GM21737 (cell line): ENCODE data around the gene NUB1.

Source experiments
- ATAC-seq: cut with Tn5 transposase; IDR thresholded peaks from one replicate; pipeline ENCODE4 v1.9.1; 2021; ENCODE audit warnings: mild to moderate bottlenecking, moderate library complexity; ENCODE audit not compliant: unreplicated experiment

The NUB1 gene

GRCh38 chr7:151376218-151376902 lies 34.7 kb downstream of the NUB1 start:
- no peak for ATAC-seq

- no peak for ATAC-seq
Measured at GRCh38 chr7:151377406-151377805, 35.8 kb downstream of the NUB1 start.

GRCh38 chr7:151378011-151378410 lies 36.4 kb downstream of the NUB1 start:
- ATAC-seq = no peak

GRCh38 chr7:151378496-151379192 lies 37.0 kb downstream of the NUB1 start:
- no peak for ATAC-seq

DNA sequence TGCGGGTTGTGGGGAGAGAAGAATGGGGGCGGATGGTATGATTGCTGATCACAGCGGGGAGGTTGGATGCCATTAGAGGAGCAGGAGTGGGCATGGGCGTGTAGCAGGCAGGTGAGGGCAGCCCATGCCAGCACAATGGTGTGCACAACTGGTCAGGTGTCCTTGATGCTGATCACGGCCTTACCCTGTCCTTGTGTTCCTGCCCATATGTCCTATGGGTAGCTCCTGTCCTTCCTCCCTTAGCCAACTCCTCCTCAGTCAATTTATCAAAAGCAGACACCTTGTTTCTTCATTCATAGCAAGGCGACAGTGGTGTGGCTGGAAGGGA lies 37.5 kb downstream of the NUB1 start:
- ATAC-seq = no peak

- ATAC-seq = no peak
Measured at GRCh38 chr7:151379534-151380198, 38.1 kb downstream of the NUB1 start.

DNA sequence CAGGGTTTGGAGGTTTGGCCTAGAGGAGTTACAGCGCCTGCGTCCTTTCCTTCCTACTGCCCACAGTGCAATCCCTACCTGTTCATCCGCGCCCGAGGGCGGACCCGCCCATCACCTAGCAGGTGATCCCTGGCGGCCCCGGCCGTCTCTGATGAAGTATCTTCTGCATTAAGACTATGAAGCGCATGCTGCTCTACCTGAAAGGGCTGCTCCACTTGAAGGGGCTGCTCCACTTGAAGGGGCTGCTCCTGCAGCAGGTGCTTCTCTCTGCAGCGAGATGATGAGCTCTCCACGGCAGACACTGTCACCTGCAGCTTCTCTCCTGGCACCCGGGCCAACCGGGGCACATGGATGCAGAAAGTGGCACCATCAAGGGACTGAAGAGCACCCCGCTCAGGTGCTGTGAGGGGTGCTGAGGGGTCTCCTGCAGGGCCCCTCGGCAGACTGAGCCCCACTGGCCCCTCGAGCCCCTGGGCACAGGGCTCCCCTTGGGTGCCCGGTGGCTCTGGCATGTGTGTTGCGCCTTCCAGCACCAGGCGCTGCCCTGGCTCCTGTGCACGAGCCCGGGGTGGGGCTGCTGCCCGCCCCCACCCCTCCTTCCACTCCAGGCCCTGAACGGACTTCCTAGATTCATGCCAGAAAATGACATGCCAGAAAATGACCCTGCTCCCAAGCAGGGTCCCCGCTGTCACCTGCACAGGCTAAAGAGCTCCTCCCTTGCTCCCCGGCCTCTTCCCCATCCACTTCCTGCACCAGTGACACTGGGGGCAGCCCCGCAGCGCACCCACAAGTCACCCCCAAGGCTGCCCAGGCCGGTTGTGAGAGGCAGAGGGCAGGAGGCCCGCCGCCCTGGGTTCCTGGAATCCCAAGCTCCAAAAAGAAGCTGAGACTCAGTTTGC lies 38.8 kb downstream of the NUB1 start:
- ATAC-seq = no peak

GRCh38 chr7:151381098-151381347 lies 39.4 kb downstream of the NUB1 start:
- ATAC-seq = no peak

DNA sequence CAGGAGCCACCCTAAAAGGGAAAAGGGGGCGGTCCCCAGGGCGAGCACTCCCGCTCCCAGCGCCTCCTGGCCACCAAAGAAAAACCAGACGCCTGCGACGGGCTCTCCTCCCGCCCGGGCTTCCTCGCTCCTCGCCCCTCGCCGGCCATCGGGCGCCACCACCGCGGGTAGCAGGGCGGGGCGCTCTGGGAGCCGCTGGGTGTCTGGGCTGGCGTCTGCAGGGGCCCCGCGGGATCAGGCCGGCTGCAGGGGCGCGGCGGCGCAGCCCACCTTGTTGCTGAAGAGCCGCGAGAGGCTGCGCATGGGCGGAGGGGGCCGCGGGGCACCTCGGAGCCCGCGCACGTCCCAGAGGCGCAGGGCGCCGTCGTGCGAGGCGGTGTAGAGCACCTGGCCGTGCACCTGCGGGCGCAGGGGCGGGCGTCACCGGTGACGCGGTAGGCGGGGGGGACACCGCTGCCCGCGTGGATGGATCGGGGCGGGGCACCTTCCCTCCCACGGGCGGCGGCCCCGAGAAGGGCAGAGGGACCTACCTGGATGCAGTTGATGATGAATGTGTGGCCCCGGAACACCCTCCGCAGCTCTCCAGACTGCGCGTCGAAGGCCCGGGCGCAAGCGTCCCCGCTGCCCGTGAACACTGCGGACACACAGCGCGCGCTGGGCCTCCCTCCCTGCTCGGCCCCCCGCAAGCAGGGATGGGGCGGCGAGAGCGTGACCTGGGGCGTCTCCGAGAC lies 39.9 kb downstream of the NUB1 start:
- no peak for ATAC-seq

DNA sequence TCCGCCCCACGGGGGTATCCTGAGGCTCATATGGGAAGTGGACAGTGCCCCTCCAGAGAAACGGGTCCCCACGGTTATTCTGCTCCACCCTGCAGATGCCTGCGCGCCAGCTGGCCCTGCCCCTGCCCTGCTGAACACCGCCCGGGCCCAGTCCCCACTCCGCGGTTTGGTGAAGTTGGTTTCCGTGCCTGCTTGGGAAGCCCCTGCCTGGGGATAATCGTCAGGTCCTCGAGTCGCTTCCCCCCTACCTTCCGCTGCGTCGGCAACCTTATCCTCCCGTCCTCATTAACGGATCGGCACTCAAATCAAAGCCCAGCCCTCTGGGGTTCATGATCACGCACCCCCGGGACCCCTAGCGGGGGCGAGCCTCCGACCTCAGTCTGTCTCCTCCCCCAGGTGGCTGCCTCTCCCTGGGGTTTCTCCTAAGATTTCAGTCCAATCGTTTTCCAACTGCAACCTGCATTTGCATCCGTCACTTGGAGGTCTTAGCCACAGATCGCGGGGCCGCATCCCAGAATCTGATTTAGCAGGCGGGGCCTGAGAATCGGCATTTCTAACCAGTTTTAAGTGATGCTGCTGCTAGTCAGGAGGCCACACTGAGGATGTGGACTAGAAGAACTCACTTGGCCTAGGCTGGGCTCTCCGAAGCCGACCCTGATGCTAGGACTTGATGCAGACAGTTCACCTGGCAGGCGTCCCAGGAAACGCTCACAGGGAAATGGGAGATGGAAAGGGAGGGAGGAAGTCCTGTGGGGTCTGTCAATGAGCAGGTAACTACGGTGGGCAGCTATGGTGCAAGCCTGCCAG lies 40.7 kb downstream of the NUB1 start:
- no peak for ATAC-seq

- no peak for ATAC-seq
Measured at GRCh38 chr7:151383638-151384351, 42.2 kb downstream of the NUB1 start.

DNA sequence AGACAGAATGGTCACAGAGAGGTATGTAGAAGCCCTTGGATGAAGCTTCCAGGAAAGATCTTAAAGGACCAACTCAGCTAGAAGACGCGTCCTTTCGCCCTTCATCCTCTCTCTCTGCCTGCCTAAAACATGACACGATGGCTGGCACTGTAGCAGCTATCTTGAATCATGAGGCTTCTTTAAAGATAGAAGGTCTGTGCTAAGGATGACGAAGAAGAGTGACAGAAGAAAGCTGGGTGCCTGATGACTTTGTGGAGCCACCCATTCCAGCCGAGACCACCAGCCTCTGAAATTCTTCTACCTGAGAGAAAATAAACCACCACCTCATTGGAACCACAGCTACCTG lies 42.7 kb downstream of the NUB1 start:
- no peak for ATAC-seq

- ATAC-seq = no peak
Measured at GRCh38 chr7:151384776-151385625, 43.4 kb downstream of the NUB1 start.

GRCh38 chr7:151385626-151386300 lies 44.2 kb downstream of the NUB1 start:
- ATAC-seq = no peak

DNA sequence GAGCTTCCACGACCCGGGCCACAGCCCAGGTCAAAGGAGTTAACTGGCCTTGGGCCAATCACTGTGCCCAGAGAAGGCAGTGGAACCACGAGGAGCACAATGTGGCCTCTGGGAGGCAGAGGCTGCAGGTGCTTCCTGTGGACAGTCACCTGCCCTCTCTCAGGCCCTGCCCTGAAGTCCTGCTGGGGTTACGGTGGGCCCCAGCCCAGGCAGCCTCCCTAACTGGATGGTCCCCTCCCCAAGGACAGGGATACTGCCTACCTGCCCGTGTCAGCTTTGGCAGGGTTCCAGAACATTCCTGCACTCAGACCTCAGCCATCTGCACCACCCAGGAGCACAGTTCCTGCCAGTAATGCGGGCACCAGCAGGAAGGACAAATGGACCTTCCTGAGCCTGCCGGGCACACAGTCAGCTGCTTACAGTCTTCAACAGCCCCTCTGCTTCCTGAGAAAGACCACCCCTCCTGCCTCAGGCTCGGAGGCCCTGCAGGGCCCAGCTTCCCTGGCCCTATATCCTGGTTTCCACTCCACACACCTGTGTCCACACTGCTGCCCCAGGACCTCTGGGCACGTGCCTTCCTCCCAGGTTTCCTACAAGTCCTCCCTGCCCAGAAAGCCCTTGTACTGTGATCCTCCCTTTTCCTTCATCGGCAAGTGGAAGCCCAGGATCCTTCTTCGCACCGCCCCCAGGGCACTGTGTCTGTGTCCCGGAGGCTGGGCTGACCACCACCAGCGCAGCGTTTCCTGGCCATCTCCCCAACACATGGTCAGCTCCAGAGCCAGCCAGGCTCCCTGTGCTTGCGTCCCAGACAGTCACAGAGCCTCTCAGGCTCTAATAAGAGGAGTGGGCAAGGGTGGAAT lies 44.9 kb downstream of the NUB1 start:
- ATAC-seq = no peak

DNA sequence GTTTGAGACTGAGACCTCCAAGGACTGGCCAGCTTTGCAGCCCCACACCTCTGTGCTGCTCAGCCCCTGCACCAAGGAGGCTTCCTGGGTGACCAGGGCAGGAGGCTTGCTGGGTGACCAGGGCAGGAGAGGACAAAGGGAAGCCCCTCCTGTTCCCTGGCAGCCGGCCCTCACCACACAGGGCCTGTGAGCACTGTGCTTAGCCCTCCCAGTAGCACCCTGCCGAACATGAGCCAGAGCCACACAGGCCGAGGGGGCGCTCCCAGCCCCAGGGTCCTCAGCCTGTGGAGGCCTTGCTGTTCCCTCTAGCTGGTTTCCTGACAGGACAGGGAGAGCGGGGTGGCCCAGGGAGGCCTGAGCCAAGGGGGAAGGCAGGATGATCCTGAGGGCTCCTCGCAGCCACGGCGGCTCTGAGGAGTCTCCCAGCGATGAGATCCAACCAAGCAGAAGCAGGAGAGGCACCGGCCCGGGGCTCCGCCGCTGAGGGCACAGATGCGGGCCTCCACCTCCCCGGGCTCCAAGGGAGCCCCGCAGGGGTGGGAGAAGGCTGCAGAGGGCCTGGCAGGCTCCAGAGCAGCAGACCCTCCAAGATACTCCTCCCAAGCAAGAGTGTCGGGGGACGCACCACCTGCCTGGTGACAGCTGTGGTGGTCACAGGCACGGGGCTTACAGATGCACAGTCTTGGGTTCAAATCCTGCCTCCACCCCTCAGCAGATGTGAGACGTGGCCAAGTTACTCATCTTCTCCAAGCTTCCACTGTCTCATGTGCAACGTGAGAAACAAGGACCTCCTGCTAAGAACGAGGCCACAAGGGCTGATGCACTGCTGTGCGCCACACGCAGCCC lies 45.8 kb downstream of the NUB1 start:
- no peak for ATAC-seq

DNA sequence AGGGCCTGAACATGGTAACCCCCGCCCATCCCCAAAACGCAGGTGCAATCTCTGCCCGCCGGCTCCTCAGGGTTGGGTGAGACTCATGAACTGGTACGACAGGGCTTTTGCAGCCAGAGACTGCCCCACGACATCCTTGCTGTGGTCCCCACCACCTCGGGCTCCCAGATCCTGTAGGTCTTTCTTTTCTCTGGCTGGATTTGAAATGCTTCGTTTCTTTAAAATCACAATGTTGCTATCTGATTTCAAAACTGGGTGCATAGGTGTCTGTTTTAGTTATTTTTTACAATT lies 46.3 kb downstream of the NUB1 start:
- ATAC-seq = no peak
